HG02852 (cell line): ENCODE results near the gene ZNF521.

Experiments used
- ATAC-seq: cut with Tn5 transposase; IDR thresholded peaks from one replicate; pipeline ENCODE4 v1.9.1; 2021; ENCODE audit warnings: mild to moderate bottlenecking, moderate library complexity; ENCODE audit not compliant: unreplicated experiment

Gene ZNF521

GRCh38 chr18:25230658-25231326, 121.2 kb downstream of the ZNF521 start:
- no peak for ATAC-seq

- ATAC-seq = no peak
Measured at GRCh38 chr18:25229920-25230319, 122.0 kb downstream of the ZNF521 start.

GRCh38 chr18:25229081-25229480, 122.9 kb downstream of the ZNF521 start:
- ATAC-seq = no peak

- no peak for ATAC-seq
Measured at GRCh38 chr18:25228410-25228809, 123.6 kb downstream of the ZNF521 start.

- ATAC-seq = no peak
Measured at GRCh38 chr18:25225151-25225550, 126.8 kb downstream of the ZNF521 start.

- no peak for ATAC-seq
Measured at GRCh38 chr18:25223899-25224886, 127.8 kb downstream of the ZNF521 start.

GRCh38 chr18:25223211-25223610, 128.8 kb downstream of the ZNF521 start:
- ATAC-seq = no peak

- no peak for ATAC-seq
Measured at GRCh38 chr18:25222648-25223047, 129.3 kb downstream of the ZNF521 start.

GRCh38 chr18:25210622-25211021, 141.3 kb downstream of the ZNF521 start:
- ATAC-seq = no peak

GRCh38 chr18:25192065-25192464, 159.9 kb downstream of the ZNF521 start:
- peak; percentile 50 for ATAC-seq

GRCh38 chr18:25190472-25190871, 161.5 kb downstream of the ZNF521 start:
- ATAC-seq = peak; percentile 63

- no peak for ATAC-seq
Measured at GRCh38 chr18:25189391-25190185, 162.4 kb downstream of the ZNF521 start.

- no peak for ATAC-seq
Measured at GRCh38 chr18:25187521-25188192, 164.3 kb downstream of the ZNF521 start.

GRCh38 chr18:25186871-25187270, 165.1 kb downstream of the ZNF521 start:
- no peak for ATAC-seq

GRCh38 chr18:25181993-25182392, 170.0 kb downstream of the ZNF521 start:
- ATAC-seq = no peak

- ATAC-seq = no peak
Measured at GRCh38 chr18:25181581-25181980, 170.4 kb downstream of the ZNF521 start.

- ATAC-seq = no peak
Measured at GRCh38 chr18:25180973-25181548, 170.9 kb downstream of the ZNF521 start.

- ATAC-seq = no peak
Measured at GRCh38 chr18:25177631-25178030, 174.3 kb downstream of the ZNF521 start.

- ATAC-seq = no peak
Measured at GRCh38 chr18:25176518-25177042, 175.4 kb downstream of the ZNF521 start.
